ENCODE results near the gene POTEJ.
A peak's percentile ranks its signal among the peaks of the same experiment; 100 is the strongest.
"Not testable (repeated sequence)": the region's sequence is repeated elsewhere in the genome, so short reads cannot be mapped to it uniquely, and the experiment has no call there.

Gene POTEJ

DNA sequence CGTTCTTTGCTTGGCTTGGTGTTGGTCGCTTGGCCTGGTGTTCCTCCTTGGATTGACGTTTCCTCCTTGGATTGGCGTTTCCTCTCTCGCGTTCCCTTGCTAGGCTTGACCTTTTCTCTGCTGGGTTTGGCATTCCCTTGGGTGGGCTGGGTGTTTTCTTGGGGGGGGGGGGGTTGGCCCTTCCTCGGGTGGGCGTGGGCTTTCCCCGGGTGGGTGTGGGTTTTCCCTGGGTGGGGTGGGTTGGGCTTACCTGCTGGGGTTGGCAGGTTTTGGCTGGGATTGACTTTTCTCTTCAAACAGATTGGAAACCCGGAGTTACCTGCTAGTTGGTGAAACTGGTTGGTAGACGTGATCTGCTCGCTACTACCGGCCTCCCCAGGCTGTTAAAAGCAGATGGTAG, at the start of gene POTEJ:
TSS of gene POTEJ (plus strand) at position 301 of the 400 bp plus-strand sequence. CDS start at position 394, 93 bp downstream.
- not testable (repeated sequence) for DNase-seq (ENCODE audit: low read depth in 2 of 3, low spot score in 2 of 3)

DNA sequence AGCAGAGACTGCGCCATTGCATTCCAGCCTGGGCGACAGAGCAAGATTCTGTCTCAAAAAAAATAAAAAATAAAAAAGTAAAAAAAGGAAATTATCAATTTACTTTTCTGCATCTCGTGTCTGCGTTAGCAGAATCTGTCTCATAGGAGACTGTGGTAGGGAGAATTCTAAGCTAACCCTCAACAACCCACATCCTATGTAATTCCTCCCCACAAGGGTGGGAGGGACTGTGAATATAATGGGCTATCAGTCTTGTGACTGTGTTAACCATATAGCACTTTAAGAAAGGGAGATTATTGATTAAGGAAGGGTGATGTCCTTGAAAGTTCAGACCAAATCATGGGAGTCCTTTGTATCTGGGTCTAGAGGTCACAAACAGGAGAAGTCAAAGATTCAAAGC, 45.1 kb upstream of the POTEJ start:
- DNase-seq (ENCODE audit: low read depth in 2 of 3, low spot score in 2 of 3) = not testable (repeated sequence)

DNA sequence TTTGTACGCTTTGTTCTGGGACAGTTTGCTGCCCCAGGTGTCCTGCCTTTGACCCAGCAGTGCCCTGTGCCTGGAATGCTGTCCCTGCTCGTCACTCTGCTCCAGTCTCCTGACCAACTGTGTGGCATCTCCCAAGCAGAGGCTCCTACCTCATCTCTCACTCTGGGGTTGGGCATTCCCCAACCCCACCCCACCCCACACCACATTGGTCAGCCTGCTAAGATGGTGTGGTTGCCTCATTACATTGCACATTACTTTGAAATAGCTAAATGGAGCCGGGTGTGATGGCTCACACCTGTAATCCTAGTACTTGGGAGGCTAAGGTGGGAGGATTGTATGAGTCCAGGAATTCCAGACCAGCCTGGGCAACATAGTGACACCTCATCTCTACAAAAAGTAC, 39.3 kb upstream of the POTEJ start:
- DNase-seq (ENCODE audit: low read depth in 2 of 3, low spot score in 2 of 3) = not testable (repeated sequence)

DNA sequence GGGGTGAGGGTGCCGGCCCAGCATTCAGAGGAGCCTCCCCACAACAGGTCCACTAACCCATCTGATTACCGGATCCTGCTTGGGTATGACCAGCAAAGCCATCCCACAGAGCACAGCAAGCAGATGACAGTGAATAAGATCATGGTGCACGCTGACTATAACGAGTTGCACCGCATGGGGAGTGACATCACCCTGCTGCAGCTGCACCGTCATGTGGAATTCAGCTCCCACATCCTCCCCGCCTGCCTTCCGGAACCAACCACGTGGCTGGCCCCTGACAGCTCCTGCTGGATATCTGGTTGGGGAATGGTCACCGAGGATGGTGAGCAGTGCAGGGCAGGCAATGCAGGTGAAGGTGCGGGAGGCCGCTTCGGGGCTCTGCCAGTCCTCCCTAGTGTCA, 37.0 kb upstream of the POTEJ start:
- DNase-seq (ENCODE audit: low read depth in 2 of 3, low spot score in 2 of 3) = not testable (repeated sequence)

DNA sequence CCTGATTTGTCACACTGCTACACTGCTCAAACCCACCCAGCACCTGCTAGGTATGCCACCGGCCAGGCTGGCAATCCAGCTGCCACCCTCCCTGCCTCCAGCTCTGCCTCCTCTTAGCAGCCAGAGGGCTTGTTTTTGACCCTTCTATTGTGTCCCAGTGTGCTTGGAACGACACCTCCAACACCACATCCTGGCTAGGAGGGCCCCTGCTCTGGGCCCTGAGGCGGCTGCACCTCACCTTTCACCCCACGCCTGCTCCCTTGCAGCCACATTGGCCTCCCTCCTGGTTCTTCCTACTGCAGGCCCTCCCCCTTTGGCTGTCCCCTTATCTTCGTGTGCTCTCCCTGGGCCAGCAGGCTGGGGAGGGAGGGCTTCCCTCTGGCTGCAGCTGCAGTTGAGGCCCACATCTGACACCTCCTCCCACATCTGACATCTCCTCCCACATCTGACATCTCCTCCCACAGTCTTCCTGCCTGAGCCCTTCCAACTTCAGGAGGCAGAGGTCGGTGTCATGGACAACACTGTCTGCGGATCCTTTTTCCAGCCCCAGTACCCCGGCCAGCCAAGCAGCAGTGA, 34.9 kb upstream of the POTEJ start:
- DNase-seq (ENCODE audit: low read depth in 2 of 3, low spot score in 2 of 3) = not testable (repeated sequence)

DNA sequence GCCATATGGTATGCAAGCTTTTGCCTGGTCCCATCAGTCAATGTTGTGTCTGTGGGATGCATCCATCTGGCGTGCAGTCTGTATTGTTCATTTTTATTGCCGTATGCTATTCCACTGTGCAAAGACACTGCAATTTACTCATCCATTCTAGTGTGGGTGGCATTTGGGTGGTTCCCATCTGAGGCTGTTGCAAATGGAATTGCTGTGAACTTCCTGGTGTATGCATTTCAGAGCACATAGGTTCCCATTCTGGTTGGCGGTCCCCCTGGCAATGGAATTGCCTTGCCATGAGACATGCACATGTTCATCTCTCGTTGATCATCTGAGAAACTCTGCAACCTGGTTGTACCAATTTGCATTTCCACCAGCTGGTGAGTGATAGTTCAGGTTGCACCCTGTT, 33.7 kb upstream of the POTEJ start:
- DNase-seq (ENCODE audit: low read depth in 2 of 3, low spot score in 2 of 3) = not testable (repeated sequence)

- DNase-seq (ENCODE audit: low read depth in 2 of 3, low spot score in 2 of 3) = not testable (repeated sequence)
These were observed 32.1 kb upstream of the POTEJ start for GRCh38 chr2:130579121-130579520.

GRCh38 chr2:130581491-130581890, 29.7 kb upstream of the POTEJ start:
- not testable (repeated sequence) for DNase-seq (ENCODE audit: low read depth in 2 of 3, low spot score in 2 of 3)

GRCh38 chr2:130582970-130583369, 28.3 kb upstream of the POTEJ start:
- not testable (repeated sequence) for DNase-seq (ENCODE audit: low read depth in 2 of 3, low spot score in 2 of 3)

GRCh38 chr2:130583582-130583981, 27.7 kb upstream of the POTEJ start:
- not testable (repeated sequence) for DNase-seq (ENCODE audit: low read depth in 2 of 3, low spot score in 2 of 3)

- not testable (repeated sequence) for DNase-seq (ENCODE audit: low read depth in 2 of 3, low spot score in 2 of 3)
These were observed 26.5 kb upstream of the POTEJ start for GRCh38 chr2:130584726-130585125.

GRCh38 chr2:130588688-130589458, 22.4 kb upstream of the POTEJ start:
- DNase-seq (ENCODE audit: low read depth in 2 of 3, low spot score in 2 of 3) = peak in 2 of 3 experiments; percentile 13 to 14

DNA sequence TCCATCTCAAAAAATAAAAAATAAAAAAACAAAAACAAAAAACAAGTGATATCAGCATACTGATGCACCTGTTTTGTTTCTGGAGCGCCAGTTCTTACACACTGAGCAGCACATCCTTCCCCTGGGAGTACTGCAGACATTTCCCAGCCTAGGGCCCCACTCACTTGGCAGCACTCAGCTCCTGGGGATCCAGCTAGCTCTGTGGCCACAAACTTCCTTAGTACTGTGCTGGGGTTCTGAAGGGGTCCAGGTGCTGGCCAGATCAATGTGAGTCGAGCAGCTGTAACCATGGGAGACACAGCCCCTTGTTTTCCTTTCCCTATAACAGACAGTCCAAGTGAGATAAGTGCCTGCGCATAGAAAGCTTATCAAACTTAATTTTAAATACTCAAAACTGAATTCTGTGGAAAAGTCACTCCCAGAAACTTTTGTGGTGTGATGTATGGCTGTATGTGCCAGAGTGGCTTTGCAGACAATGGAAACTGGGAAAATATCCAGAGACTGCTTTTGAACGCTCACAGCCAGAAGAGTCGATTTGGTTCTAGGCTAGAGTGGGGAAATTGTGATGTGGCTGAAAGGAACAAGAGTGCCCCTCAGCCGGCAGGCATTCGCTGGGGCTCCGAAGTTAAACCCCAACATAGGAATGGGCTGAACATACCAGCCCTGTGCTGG, 20.9 kb upstream of the POTEJ start:
- not testable (repeated sequence) for DNase-seq (ENCODE audit: low read depth in 2 of 3, low spot score in 2 of 3)

DNA sequence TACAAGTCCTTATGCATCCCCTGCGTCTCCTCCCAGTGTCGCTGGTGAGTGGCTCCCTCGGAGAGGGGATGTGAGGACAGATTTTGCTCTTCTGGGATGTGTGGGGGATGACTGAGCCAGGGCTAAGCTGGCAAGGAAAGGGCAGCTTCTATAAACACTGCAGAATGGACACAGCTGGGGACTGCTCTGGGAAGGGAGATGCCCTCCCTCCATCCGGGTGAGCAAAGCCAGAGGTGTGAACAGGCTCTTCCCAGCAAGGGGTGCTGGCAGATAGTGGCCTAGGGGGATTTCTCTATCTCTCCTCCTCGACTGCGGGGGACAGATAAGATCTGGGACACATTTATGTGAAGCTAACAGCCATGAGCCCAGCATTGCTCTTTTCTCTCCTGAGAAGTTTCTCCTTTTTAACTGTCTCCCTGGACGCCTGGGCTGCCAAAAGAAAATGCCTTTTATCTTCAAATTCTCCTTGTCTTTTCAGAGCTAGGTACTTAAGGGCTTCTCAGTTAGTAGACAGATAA, 20.3 kb upstream of the POTEJ start:
- DNase-seq (ENCODE audit: low read depth in 2 of 3, low spot score in 2 of 3) = not testable (repeated sequence)

- not testable (repeated sequence) for DNase-seq (ENCODE audit: low read depth in 2 of 3, low spot score in 2 of 3)
These were observed 18.3 kb upstream of the POTEJ start for GRCh38 chr2:130592791-130593414.

DNA sequence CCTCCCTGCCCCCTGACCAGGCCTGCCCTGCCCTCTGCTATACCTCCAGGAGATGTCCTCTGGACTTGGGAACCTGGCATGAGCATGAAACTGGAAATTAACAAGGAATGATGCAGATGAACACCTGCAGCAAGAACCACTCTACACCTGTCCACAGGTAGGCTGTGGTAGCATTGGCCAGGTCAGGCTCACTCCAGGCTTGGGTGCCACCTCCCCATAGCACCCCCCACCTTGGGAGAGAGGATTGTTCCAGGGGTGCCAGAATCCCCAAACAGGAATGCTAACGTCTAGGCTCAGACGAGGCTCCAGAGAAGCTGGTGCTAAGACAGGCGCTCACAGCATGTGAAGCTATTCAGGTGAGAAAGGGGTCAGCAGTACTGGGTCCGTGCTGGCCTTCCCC, 17.2 kb upstream of the POTEJ start:
- DNase-seq (ENCODE audit: low read depth in 2 of 3, low spot score in 2 of 3) = not testable (repeated sequence)

DNA sequence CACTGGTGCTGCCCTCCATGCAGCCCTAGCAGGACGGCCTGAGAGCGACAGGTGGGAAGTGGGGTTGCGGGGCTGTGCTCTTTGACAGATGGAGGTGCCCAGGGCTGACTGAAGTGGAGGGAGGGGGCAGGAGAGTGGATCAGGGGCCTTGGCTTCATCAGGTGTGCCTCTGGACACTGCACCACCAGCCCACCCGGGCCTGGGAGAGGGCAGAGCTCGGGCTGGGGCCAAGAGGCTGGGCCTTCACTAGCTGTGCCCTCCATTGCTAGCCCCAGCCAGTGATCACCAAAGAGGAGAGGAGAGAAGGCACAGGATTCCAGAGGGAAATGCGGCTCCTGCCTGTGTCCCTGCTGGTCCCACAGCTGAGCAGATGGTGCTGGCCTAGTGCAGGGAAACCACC, 14.5 kb upstream of the POTEJ start:
- DNase-seq (ENCODE audit: low read depth in 2 of 3, low spot score in 2 of 3) = not testable (repeated sequence)

DNA sequence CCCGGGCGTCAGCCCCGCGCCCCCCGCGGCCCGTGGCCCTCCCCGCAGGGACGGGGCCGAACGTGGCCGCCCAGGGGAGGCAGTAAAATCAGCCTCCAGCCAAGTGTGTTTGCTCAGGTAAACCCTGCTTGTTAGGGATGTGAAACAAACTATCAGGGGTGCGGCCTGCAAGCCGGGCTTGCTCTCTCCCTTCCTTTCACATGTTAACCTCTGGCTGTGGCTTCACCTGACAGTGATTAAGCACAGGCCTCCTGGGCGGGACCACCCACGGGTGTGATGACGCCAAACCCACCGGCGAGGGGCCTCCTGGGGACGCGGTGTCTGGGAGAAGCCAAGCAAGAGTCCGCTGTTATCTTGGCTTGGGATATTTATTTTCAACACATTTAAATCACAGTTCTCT, 13.2 kb upstream of the POTEJ start:
- DNase-seq (ENCODE audit: low read depth in 2 of 3, low spot score in 2 of 3) = not testable (repeated sequence)

DNA sequence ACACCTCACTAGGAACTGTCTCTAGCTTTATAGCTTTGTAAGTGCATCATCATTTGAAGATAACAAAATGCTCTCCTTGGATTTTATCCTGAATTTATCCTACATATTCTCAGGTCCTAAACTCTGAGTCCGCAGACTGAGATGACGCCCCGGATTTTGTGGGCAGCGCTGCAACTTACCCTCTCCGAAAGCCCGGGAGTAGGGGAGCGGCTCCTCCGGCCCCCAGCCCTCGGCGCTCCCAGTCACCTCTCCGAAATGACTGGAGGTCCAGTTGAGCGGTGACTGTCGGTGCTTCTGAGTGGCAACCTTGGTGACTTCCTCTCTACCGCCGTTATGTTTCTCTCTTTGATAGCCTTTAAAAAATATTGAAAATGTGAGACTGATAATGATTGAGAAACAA, 12.8 kb upstream of the POTEJ start:
- not testable (repeated sequence) for DNase-seq (ENCODE audit: low read depth in 2 of 3, low spot score in 2 of 3)

DNA sequence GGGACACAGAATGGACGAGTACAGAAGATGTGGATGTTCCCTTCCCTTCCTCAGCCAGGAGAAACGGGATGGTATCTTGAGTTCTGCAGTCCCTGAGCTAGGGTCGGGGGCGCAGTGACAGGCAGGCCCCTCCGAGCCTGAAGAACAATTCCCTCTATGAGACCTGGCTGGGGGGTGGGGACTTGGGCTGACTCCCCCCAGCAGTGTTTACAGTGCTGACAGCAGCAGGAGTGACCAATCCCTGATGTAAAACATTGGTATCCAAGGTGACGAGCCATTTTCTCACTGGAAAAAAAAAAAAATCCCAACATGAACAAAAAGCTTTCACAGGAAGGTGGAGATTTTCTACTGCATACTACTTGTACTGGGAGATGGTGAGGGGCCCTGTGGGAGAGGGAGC, 11.8 kb upstream of the POTEJ start, which contains the start of gene CFC1:
TSS of gene CFC1 (minus strand) at position 183 of the 400 bp plus-strand sequence. CDS start 288 bp downstream, outside the sequence.
- not testable (repeated sequence) for DNase-seq (ENCODE audit: low read depth in 2 of 3, low spot score in 2 of 3)

- not testable (repeated sequence) for DNase-seq (ENCODE audit: low read depth in 2 of 3, low spot score in 2 of 3)
These were observed 11.3 kb upstream of the POTEJ start for GRCh38 chr2:130599926-130600325.
